Keratinocyte (primary cell): ENCODE measurements around the gene RRAS. TPM values are rescaled to one million over a fixed set of nuclear protein-coding genes. Genes with fewer than 3 reads are reported as not detected.

Experiments used
- DNase-seq: peaks from one replicate; pipeline ENCODE4 v3.0.0-alpha.2; 2011; ENCODE audit warnings: low read depth, missing footprints, low spot score
- FAIRE-seq: peaks from 2 replicates; lab custom pipeline; 2011; peaks lifted over from hg19 to GRCh38; lab: Jason Lieb, UNC
- H2AFZ ChIP-seq: 2 replicates; pipeline ENCODE4 v1.6.0; 2012; ENCODE audit warnings: low read length, control low read depth, inconsistent platforms; ENCODE audit not compliant: control insufficient read depth
- H3K27ac ChIP-seq: 2 replicates; pipeline ENCODE4 v1.5.1; 2011; ENCODE audit warnings: low read length; ENCODE audit not compliant: control insufficient read depth, insufficient read depth
- H3K27me3 ChIP-seq: 3 replicates; pipeline ENCODE4 v1.6.0; 2011; ENCODE audit warnings: low read length; ENCODE audit not compliant: control insufficient read depth, insufficient read depth; ENCODE audit errors: extremely low read depth
- H3K36me3 ChIP-seq, 2 experiments: 2 replicates in 1 of 2; 3 replicates in 1 of 2; pipeline ENCODE4 v1.5.1; 2011; ENCODE audit warnings: low read length in 2 of 2, mild to moderate bottlenecking in 1 of 2; ENCODE audit not compliant: control insufficient read depth in 2 of 2, insufficient read depth in 2 of 2; ENCODE audit errors: extremely low read depth in 1 of 2
- H3K4me1 ChIP-seq: 3 replicates; pipeline ENCODE4 v1.5.1; 2011; ENCODE audit warnings: low read length; ENCODE audit not compliant: control insufficient read depth, insufficient read depth; ENCODE audit errors: extremely low read depth
- H3K4me2 ChIP-seq: 3 replicates; pipeline ENCODE4 v1.6.0; 2011; ENCODE audit warnings: low read depth, low read length; ENCODE audit not compliant: control insufficient read depth, insufficient read depth; ENCODE audit errors: extremely low read depth
- H3K4me3 ChIP-seq, 3 experiments: fragments of 200-600 bp in 1 of 3; sonication (generic) in 1 of 3; 2 replicates in 2 of 3; 3 replicates in 1 of 3; pipeline ENCODE4 v1.5.1; 2011 to 2016; ENCODE audit warnings: low read length in 3 of 3, mild to moderate bottlenecking in 3 of 3, control low read depth in 2 of 3, inconsistent platforms in 1 of 3, low read depth in 1 of 3, mixed read lengths in 1 of 3, mixed run types in 1 of 3, moderate library complexity in 1 of 3; ENCODE audit not compliant: control insufficient read depth in 2 of 3, insufficient read depth in 2 of 3; ENCODE audit errors: extremely low read depth in 1 of 3
- H3K79me2 ChIP-seq: 2 replicates; pipeline ENCODE4 v1.6.0; 2012; ENCODE audit warnings: low read length; ENCODE audit not compliant: control insufficient read depth, insufficient read depth
- H3K9ac ChIP-seq: 3 replicates; pipeline ENCODE4 v1.6.0; 2011; ENCODE audit warnings: low read length; ENCODE audit not compliant: control insufficient read depth, insufficient read depth; ENCODE audit errors: extremely low read depth
- H3K9me1 ChIP-seq: 3 replicates; pipeline ENCODE4 v1.6.0; 2011; ENCODE audit warnings: low read length; ENCODE audit not compliant: control insufficient read depth, insufficient read depth; ENCODE audit errors: extremely low read depth
- H3K9me3 ChIP-seq: 2 replicates; pipeline ENCODE4 v1.5.1; 2012; ENCODE audit warnings: low read depth, low read length; ENCODE audit not compliant: control insufficient read depth
- H4K20me1 ChIP-seq: 3 replicates; pipeline ENCODE4 v1.6.0; 2011; ENCODE audit warnings: low read length; ENCODE audit not compliant: control insufficient read depth, insufficient read depth; ENCODE audit errors: extremely low read depth
- EZH2 ChIP-seq: IDR thresholded peaks from one replicate; pipeline ENCODE4 v1.6.1; 2012; ENCODE audit warnings: inconsistent platforms, mild to moderate bottlenecking, low read length, moderate library complexity
- dilution Hi-C: fragments of 300-500 bp; cut with MboI; formaldehyde crosslinking; loops from one replicate; pipeline ENCODE4 v1.7.0; 2020; ENCODE audit warnings: low sequenced_read_pairs; ENCODE audit not compliant: extremely low pct_ligation_motif_present
- polyA plus RNA-seq, 5 experiments: library from polyadenylated mRNA; depleted of rRNA in 3 of 5; stranded (reverse) in 3 of 5; stranded (forward) in 1 of 5; unstranded in 1 of 5; fragments of >200 nt; gene quantifications; 1 replicate in 1 of 5; 2 replicates in 3 of 5; 3 replicates in 1 of 5; pipeline versions ENCODE4 v1.2.1 to v1.2.3, GENCODE V29; 2011 to 2012; ENCODE audit warnings: missing spikeins in 2 of 5, low read depth in 1 of 5, low replicate concordance in 1 of 5
- TF ChIP-seq, protein P1 (sequence below), 3 experiments: IDR thresholded peaks in 1 of 3; conservative IDR thresholded peaks in 1 of 3; optimal IDR thresholded peaks in 1 of 3; 2 replicates in 2 of 3; 3 replicates in 1 of 3; pipeline versions ENCODE3 to v1.5.1; 2011; ENCODE audit warnings: low read length in 3 of 3, mild to moderate bottlenecking in 3 of 3, moderate library complexity in 2 of 3, control low read depth in 1 of 3, inconsistent platforms in 1 of 3; ENCODE audit not compliant: insufficient read depth in 2 of 3; ENCODE audit errors: extremely low read depth in 1 of 3

Gene RRAS
- polyA plus RNA-seq, 1 donor (not counting 4 experiments of a cell fraction or from before 2014, with no cell fraction given): 98.1 TPM

DNA sequence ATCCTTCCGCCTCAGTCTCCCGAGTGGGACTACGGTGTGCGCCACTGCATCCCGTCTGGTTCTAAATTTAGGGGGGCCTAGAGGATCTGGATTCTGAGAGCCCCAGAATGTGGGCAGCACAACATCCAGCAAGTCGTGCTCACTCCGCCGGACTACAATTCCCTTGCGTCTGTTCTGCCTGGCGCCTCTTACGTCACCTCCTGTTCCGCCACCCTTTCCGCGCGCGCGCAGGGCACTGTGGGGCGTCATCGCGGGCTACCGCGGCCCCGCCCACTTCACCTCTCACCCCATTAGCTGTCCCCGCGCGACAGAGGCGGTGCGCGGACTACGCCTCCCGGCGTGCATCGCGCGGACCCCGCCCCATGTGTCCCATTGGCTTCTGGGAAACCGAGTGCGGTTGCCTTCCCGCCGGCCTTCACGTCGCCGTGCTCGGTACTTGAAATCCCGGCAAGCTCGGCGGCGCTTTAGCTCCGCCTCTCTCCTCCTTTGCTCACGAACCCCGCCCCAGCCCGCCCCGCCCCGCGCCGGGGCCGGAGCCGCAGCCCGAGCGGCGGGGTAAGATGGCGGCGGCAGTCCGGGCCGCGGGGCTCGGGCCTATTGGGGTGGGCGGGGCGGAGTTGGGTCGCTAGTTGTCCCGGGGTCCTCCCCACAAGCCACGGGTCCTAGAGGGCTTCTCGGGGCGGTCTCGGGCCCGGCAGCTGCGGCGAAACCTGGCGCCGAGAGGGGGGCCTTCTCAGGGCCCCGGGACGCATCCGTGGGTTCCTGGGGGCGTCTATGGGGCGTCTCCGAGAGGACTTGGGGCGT is 1.9 kb upstream of the RRAS start, which contains the start of gene SCAF1:
TSS of gene SCAF1 (plus strand) at position 522 of the 804 bp plus-strand sequence. CDS start 2,818 bp downstream, outside the sequence.
- peak within 1 kb of the TSS; percentile 100 for H3K4me2 ChIP-seq
- peaks cover 2% of the 10 kb centered on the region for H4K20me1 ChIP-seq
- dilution Hi-C loops: no loop called here
- H3K4me3 ChIP-seq: peak within 1 kb of the TSS; percentile 85 to 100 (median 99)
- H3K9me1 ChIP-seq: no peaks in the 10 kb centered on the region
- peak within 1 kb of the TSS; percentile 100 for H3K9ac ChIP-seq
- peak within 1 kb of the TSS; percentile 100 for H3K27ac ChIP-seq
- H3K36me3 ChIP-seq: peaks cover 13 to 15% of the 10 kb centered on the region in 2 experiments
- no peaks in the 10 kb centered on the region for H3K9me3 ChIP-seq
- DNase-seq: peak; percentile 96
- peak within 1 kb of the TSS; percentile 53 for H2AFZ ChIP-seq
- H3K27me3 ChIP-seq: no peaks in the 10 kb centered on the region
- peak; percentile 75 for FAIRE-seq
- H3K79me2 ChIP-seq: peaks cover 63% of the 10 kb centered on the region
- TF ChIP-seq EZH2: no peak
- peaks cover 24% of the 10 kb centered on the region for H3K4me1 ChIP-seq

DNA sequence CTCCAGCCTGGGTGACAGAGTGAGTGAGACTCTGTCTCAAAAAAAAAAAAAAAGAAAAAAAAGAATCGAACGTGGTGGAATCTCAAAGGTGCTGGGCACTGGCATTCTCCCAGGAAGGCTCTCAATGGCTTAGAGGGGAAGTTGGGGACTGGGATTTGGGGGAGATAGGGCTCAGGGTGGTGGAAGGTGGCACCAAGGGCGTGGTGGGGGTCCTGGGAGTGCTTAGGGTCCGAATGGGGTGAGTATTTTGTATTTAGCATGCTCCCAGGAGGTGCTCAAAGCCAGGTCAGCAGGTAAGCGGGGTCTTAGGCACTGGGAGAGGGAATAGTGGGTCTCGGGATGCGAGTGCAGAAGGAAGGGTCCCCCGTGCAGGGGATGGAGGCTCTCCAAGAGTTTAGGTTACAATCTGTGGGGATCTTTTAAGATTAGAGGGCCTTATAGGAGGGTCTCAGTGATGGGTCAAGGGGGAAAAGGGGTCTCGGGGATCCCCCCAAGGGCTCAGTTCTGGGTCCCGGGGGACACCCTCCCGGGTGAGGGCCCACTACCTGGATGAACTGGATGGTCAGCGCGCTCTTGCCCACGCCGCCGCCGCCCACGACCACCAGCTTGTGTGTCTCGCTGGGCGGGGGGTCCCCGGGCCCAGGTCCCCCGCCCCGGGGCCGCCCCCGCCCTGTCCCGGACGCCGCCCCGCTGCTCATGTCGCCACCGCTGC is 386 bp downstream of the RRAS start:
- Histone ChIP-seq H3K4me2 (peak overlapping the region; percentile 81), H3K27me3 (no peaks in the 10 kb centered on the region), H3K9me1 (no peaks in the 10 kb centered on the region), H2AFZ (no peak overlapping the region), H3K9me3 (no peaks in the 10 kb centered on the region), H3K4me3 (peak overlapping the region; percentile 71 to 93 (median 90)), H3K36me3 (peaks cover 14% of the 10 kb centered on the region in 2 experiments), H3K79me2 (peaks cover 46% of the 10 kb centered on the region), H3K27ac (peak overlapping the region; percentile 78), H4K20me1 (no peaks in the 10 kb centered on the region), H3K4me1 (peaks cover 24% of the 10 kb centered on the region), H3K9ac (peak overlapping the region; percentile 89)
- TF ChIP-seq, protein P1, sequence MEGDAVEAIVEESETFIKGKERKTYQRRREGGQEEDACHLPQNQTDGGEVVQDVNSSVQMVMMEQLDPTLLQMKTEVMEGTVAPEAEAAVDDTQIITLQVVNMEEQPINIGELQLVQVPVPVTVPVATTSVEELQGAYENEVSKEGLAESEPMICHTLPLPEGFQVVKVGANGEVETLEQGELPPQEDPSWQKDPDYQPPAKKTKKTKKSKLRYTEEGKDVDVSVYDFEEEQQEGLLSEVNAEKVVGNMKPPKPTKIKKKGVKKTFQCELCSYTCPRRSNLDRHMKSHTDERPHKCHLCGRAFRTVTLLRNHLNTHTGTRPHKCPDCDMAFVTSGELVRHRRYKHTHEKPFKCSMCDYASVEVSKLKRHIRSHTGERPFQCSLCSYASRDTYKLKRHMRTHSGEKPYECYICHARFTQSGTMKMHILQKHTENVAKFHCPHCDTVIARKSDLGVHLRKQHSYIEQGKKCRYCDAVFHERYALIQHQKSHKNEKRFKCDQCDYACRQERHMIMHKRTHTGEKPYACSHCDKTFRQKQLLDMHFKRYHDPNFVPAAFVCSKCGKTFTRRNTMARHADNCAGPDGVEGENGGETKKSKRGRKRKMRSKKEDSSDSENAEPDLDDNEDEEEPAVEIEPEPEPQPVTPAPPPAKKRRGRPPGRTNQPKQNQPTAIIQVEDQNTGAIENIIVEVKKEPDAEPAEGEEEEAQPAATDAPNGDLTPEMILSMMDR (optimal IDR thresholded peaks at IDR 0.05 in 1 of 3, IDR thresholded peaks at IDR 0.05 in 1 of 3, conservative IDR thresholded peaks at IDR 0.05 in 1 of 3; ENCODE audit: extremely low read depth in 1 of 3, insufficient read depth in 2 of 3, low read length in 3 of 3): no peak
- no peak for TF ChIP-seq EZH2
- no peak for DNase-seq
- no peak for FAIRE-seq
- dilution Hi-C loops: no loop called here
